Esophagus mucosa (tissue), 1 donor: ENCODE results near the gene CANT1. TPM values are rescaled to one million over a fixed set of nuclear protein-coding genes. Genes with fewer than 3 reads are reported as not detected.
A peak's percentile ranks its signal among the peaks of the same experiment; 100 is the strongest.
"Not testable (repeated sequence)": the region's sequence is repeated elsewhere in the genome, so short reads cannot be mapped to it uniquely, and the experiment has no call there.

Source experiments
- ATAC-seq: fragments of 200-7000 bp; cut with Tn5 transposase; one replicate; pipeline ENCODE4 v1.9.1; 2020
- total RNA-seq: library from RNA; stranded (reverse); gene quantifications from one replicate; pipeline ENCODE4 v1.2.4, GENCODE V29; 2023
- donor health status: DM: yes; HTN: yes; CAD: no.

The CANT1 gene
- total RNA-seq, 1 donor from 2014 or later, result 55.5 TPM

GRCh38 chr17:78958641-78959127 lies 50.9 kb downstream of the CANT1 start:
- peak; percentile 48 for ATAC-seq

- no peak for ATAC-seq
These were observed 52.4 kb downstream of the CANT1 start for GRCh38 chr17:78957128-78957527.

GRCh38 chr17:78956254-78956653 lies 53.3 kb downstream of the CANT1 start:
- no peak for ATAC-seq

GRCh38 chr17:78954684-78955083 lies 54.9 kb downstream of the CANT1 start:
- no peak for ATAC-seq

GRCh38 chr17:78953356-78954350 lies 55.9 kb downstream of the CANT1 start:
- ATAC-seq, result no peak

- no peak for ATAC-seq
These were observed 56.9 kb downstream of the CANT1 start for GRCh38 chr17:78952706-78953105.

- ATAC-seq, result no peak
These were observed 57.5 kb downstream of the CANT1 start for GRCh38 chr17:78951967-78952551.

- ATAC-seq, result no peak
These were observed 58.7 kb downstream of the CANT1 start for GRCh38 chr17:78950870-78951269.

- peak; percentile 17 for ATAC-seq
These were observed 62.1 kb downstream of the CANT1 start for GRCh38 chr17:78947235-78948149.

- no peak for ATAC-seq
These were observed 62.9 kb downstream of the CANT1 start for GRCh38 chr17:78946631-78947030.

- no peak for ATAC-seq
These were observed 63.4 kb downstream of the CANT1 start for GRCh38 chr17:78946131-78946530.

GRCh38 chr17:78945455-78945854 lies 64.1 kb downstream of the CANT1 start:
- ATAC-seq, result not testable (repeated sequence)

GRCh38 chr17:78944956-78945355 lies 64.6 kb downstream of the CANT1 start:
- no peak for ATAC-seq

GRCh38 chr17:78944026-78944425 lies 65.5 kb downstream of the CANT1 start:
- ATAC-seq, result no peak

Other genes starting within 250 kb of the CANT1 start
- 54.7 TPM for gene CYTH1, start 227.5 kb downstream of the CANT1 start, total RNA-seq
- 26.4 TPM for gene USP36, start 168.9 kb downstream of the CANT1 start, total RNA-seq
- gene CEP295NL, start 106.6 kb downstream of the CANT1 start, total RNA-seq, result 1.7 TPM
- gene TIMP2, start 84.4 kb downstream of the CANT1 start, total RNA-seq, result 16.1 TPM
- gene LGALS3BP, start 29.8 kb downstream of the CANT1 start, total RNA-seq, result 193 TPM
- gene C1QTNF1, start 14.4 kb upstream of the CANT1 start, total RNA-seq, result 4.1 TPM
- 6.5 TPM for gene ENGASE, start 65.1 kb upstream of the CANT1 start, total RNA-seq